A673 (cell line): ENCODE measurements around the gene ADGRG7. TPM values are rescaled to one million over a fixed set of nuclear protein-coding genes. Genes with fewer than 3 reads are reported as not detected.

Experiments
- BruUV-seq: library from RNA; stranded (reverse); fragments of 400-500 nt; replicated peaks from 2 replicates; lab custom pipeline; 2021; lab: Mats Ljungman, UMichigan
- CTCF ChIA-PET: fragments of 300-600 bp; sonication (Branson Sonifier 250); formaldehyde crosslinking; loops from one replicate; lab custom pipeline; 2022; ENCODE audit warnings: antibody characterized with exemption; lab: Charles Lee
- POLR2A ChIA-PET: fragments of 300-600 bp; sonication (Branson Sonifier 250); formaldehyde crosslinking; loops from one replicate; lab custom pipeline; 2022; ENCODE audit warnings: antibody characterized with exemption; ENCODE audit not compliant: low non-redundant PET; lab: Charles Lee
- DNase-seq: peaks from one replicate; pipeline ENCODE4 v3.0.0-alpha.2; 2015; ENCODE audit warnings: low spot score
- H3K27ac ChIP-seq: fragments of 200-600 bp; sonication (generic); 2 replicates; pipeline ENCODE4 v1.5.1; 2016; ENCODE audit warnings: mixed run types, low read depth, mild to moderate bottlenecking, mixed read lengths, antibody characterized with exemption, low read length; ENCODE audit not compliant: poor library complexity, severe bottlenecking
- H3K27me3 ChIP-seq: fragments of 200-600 bp; sonication (generic); replicated peaks from 2 replicates; pipeline ENCODE4 v1.6.1; 2017; ENCODE audit warnings: mixed run types, low read depth, mild to moderate bottlenecking, mixed read lengths, antibody characterized with exemption, low read length; ENCODE audit not compliant: insufficient read depth, poor library complexity
- H3K36me3 ChIP-seq: fragments of 200-600 bp; sonication (generic); 2 replicates; pipeline ENCODE4 v1.6.1; 2016; ENCODE audit warnings: mixed run types, mild to moderate bottlenecking, mixed read lengths, antibody characterized with exemption, low read length; ENCODE audit not compliant: insufficient read depth, poor library complexity, severe bottlenecking
- H3K4me1 ChIP-seq: fragments of 200-600 bp; sonication (generic); 2 replicates; pipeline ENCODE4 v1.6.1; 2017; ENCODE audit warnings: mixed run types, mild to moderate bottlenecking, mixed read lengths, antibody characterized with exemption, low read length; ENCODE audit not compliant: insufficient read depth, poor library complexity, severe bottlenecking
- H3K4me3 ChIP-seq: fragments of 200-600 bp; sonication (generic); 2 replicates; pipeline ENCODE4 v1.5.1; 2016; ENCODE audit warnings: low read depth, mixed run types, mild to moderate bottlenecking, mixed read lengths, low read length; ENCODE audit not compliant: poor library complexity, severe bottlenecking
- H3K9me3 ChIP-seq: fragments of 200-600 bp; sonication (generic); 2 replicates; pipeline ENCODE4 v1.6.1; 2016; ENCODE audit warnings: mixed run types, low read depth, mild to moderate bottlenecking, mixed read lengths, antibody characterized with exemption, low read length; ENCODE audit not compliant: poor library complexity, severe bottlenecking
- CTCF ChIP-seq: fragments of 300-800, 200-600 bp; sonication (generic); conservative IDR thresholded peaks from 2 replicates; pipeline ENCODE4 v1.5.1; 2017; ENCODE audit warnings: low read depth, mild to moderate bottlenecking, antibody characterized with exemption, low read length, moderate library complexity, mixed read lengths
- EZH2 ChIP-seq: fragments of 200-600 bp; sonication (generic); IDR thresholded peaks from 2 replicates; pipeline ENCODE4 v1.6.1; 2017; ENCODE audit warnings: borderline replicate concordance, low read depth, mild to moderate bottlenecking, mixed read lengths, antibody characterized with exemption, low read length; ENCODE audit not compliant: poor library complexity, severe bottlenecking
- intact Hi-C: fragments of 100-400 bp; cut with micrococcal nuclease; formaldehyde crosslinking; loops from one replicate; pipeline ENCODE4 v1.10.0; 2022; ENCODE audit not compliant: unreplicated experiment
- total RNA-seq: library from RNA; stranded (reverse); gene quantifications from 2 replicates; pipeline ENCODE4 v1.2.3, GENCODE V29; 2021

Gene ADGRG7
- total RNA-seq, 1 experiment from 2014 or later, result 2.4 TPM

DNA sequence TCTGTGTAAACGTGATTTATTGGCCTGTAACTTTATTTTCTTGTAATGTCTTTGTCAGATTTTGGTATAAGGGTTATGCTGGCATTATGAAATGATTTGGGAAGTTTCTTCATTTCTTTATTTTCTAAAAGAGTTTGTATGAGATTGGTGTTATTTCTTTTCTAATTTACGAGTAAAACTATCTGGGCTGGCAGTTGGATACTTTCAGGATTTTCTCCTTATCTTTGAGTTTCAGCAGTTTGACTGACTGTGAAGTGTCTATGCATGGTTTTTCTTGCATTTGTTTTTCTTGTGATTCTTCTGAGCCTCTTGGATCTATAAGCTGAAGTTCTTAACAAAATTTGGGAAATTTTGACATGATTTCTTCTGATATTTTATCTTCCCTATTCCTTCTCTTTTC lies 18.1 kb downstream of the ADGRG7 start:
- CTCF ChIA-PET, result no interaction called here
- Histone ChIP-seq H3K9me3 (peaks cover 4% of the 10 kb centered on the region), H3K27ac (no peak overlapping the region), H3K4me1 (no peaks in the 10 kb centered on the region), H3K36me3 (no peaks in the 10 kb centered on the region), H3K4me3 (no peak overlapping the region), H3K27me3 (no peaks in the 10 kb centered on the region)
- DNase-seq, result no peak
- BruUV-seq, result no TSS peak
- POLR2A ChIA-PET, result no interaction called here
- intact Hi-C loops, result no loop called here
- TF ChIP-seq CTCF (no peak), EZH2 (no peak)

DNA sequence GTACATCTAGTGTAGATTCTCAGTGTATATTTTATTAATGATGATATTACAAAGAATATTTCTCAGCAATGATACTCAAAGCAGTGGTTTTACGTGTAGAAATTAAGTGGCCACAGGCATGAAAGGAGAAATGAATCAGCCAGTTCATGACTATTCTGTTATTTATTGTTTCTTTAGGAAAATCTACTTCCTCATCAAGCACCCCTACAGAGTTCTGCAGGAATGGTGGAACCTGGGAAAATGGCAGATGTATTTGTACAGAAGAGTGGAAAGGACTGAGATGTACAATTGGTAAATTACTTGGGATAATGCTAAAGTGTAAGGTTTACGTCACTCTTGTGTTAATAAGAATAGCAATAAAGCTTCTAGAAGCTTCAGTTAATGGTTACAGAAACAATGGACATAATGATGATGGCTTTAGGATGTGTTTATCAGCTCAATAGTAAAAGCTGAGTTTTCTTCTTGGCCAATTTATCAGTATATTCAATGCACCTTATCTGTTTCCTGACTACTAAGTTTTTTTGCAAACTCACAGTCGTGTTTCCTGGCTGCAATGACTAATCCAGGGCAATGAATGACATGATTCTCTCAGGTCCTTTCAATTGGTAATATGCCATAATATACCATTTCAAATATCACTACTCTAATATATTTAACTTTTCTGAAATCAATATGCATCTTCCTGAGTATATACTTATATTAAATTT lies 20.2 kb downstream of the ADGRG7 start:
- H3K27ac ChIP-seq, result no peak overlapping the region
- no peaks in the 10 kb centered on the region for H3K27me3 ChIP-seq
- DNase-seq, result no peak
- intact Hi-C loops, result no loop called here
- no peaks in the 10 kb centered on the region for H3K4me1 ChIP-seq
- H3K9me3 ChIP-seq, result peaks cover 4% of the 10 kb centered on the region
- no peak overlapping the region for H3K4me3 ChIP-seq
- CTCF ChIA-PET, result no interaction called here
- H3K36me3 ChIP-seq, result no peaks in the 10 kb centered on the region
- POLR2A ChIA-PET, result no interaction called here
- TF ChIP-seq EZH2 (no peak), CTCF (no peak)
- no TSS peak for BruUV-seq

DNA sequence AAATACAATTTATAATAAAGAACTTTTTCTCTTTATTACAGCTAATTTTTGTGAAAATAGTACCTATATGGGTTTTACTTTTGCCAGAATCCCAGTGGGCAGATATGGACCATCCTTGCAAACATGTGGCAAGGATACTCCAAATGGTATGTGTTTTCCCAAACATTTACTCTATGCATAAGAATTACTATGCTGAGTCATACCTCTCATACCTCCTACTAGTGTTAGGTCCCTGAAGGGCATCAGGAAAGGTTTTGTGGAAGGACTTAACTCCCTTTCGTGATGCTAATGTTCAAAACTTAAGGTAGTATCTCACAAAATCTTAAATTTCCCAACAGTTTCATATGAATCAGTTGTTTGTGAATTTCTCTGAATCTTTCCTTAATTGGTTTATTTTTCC lies 21.3 kb downstream of the ADGRG7 start:
- TF ChIP-seq EZH2 (no peak), CTCF (no peak)
- no peaks in the 10 kb centered on the region for H3K9me3 ChIP-seq
- CTCF ChIA-PET, result no interaction called here
- intact Hi-C loops, result no loop called here
- no peaks in the 10 kb centered on the region for H3K4me1 ChIP-seq
- no peaks in the 10 kb centered on the region for H3K27me3 ChIP-seq
- no TSS peak for BruUV-seq
- POLR2A ChIA-PET, result no interaction called here
- H3K4me3 ChIP-seq, result no peak overlapping the region
- H3K36me3 ChIP-seq, result no peaks in the 10 kb centered on the region
- DNase-seq, result no peak
- H3K27ac ChIP-seq, result no peak overlapping the region
